SK-N-SH treated with all-trans-retinoic acid at 6 μM for 48 hours (cell line): ENCODE measurements around the gene LRRC36.

ENCODE experiments used
- CSDC2 ChIP-seq: fragments of 250-450 bp; sonication (Bioruptor Pico); IDR thresholded peaks from 2 replicates; pipeline ENCODE4 v1.5.0; 2020; ENCODE audit warnings: mild to moderate bottlenecking, moderate library complexity
- ESRRG ChIP-seq: fragments of 250-450 bp; sonication (Bioruptor Pico); IDR thresholded peaks from 2 replicates; pipeline ENCODE4 v1.6.1; 2021; ENCODE audit warnings: mild to moderate bottlenecking
- ISL1 ChIP-seq: fragments of 250-450 bp; sonication (Bioruptor Pico); IDR thresholded peaks from 2 replicates; pipeline ENCODE4 v2.1.2; 2022; ENCODE audit warnings: mild to moderate bottlenecking, moderate library complexity
- PATZ1 ChIP-seq: fragments of 250-450 bp; sonication (Bioruptor Pico); IDR thresholded peaks from 2 replicates; pipeline ENCODE4 v1.8.0; 2020; ENCODE audit warnings: mild to moderate bottlenecking, moderate library complexity, borderline replicate concordance
- PPARA ChIP-seq: fragments of 250-450 bp; sonication (Bioruptor Pico); IDR thresholded peaks from 2 replicates; pipeline ENCODE4 v1.5.0; 2020; ENCODE audit warnings: mild to moderate bottlenecking, borderline replicate concordance
- ZFP3 ChIP-seq: fragments of 250-450 bp; sonication (Bioruptor Pico); IDR thresholded peaks from 2 replicates; pipeline ENCODE4 v1.5.0; 2020; ENCODE audit warnings: mild to moderate bottlenecking, moderate library complexity
- ZFP30 ChIP-seq: fragments of 450-650 bp; formaldehyde crosslinking; IDR thresholded peaks from 2 replicates; pipeline ENCODE4 v1.5.0; 2022; ENCODE audit warnings: mild to moderate bottlenecking, moderate library complexity

DNA sequence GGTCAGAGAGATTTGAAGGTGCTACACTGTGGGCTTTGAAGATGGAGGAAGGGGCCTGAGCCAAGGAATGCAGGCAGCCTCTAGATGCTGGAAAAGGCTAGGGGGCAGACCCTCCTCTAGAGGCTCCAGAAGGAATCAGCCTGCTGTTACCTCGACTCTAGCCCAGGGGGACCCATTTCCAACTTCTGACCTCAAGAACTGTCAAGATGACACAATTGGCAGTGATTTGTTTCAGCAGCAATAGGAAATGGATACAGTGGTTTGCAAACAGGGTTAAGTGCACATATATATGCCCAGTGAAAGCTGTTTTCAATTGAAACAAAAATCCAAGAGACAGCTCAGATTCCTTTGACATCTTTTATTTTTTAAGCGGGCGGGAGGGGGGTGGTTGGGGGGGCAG lies 93.3 kb downstream of the LRRC36 start:
- TF ChIP-seq PATZ1 (CRISPR knock-in tag): no peak
- TF ChIP-seq CSDC2 (CRISPR knock-in tag): no peak
- no peak for TF ChIP-seq ZFP30 (CRISPR knock-in tag)
- no peak for TF ChIP-seq PPARA (CRISPR knock-in tag)
- no peak for TF ChIP-seq ISL1 (CRISPR knock-in tag)
- TF ChIP-seq ZFP3 (CRISPR knock-in tag): no peak
- no peak for TF ChIP-seq ESRRG (CRISPR knock-in tag)
